ENCODE data around the gene SLIT1.

- TF ChIP-seq CTCF (IDR thresholded peaks at IDR 0.05) (no peak), EP300 (IDR thresholded peaks at IDR 0.05) (no peak), POLR2AphosphoS5 (IDR thresholded peaks at IDR 0.05) (no peak), POLR2A (IDR thresholded peaks at IDR 0.05) (no peak)
Observed at GRCh38 chr10:97159646-97160305, 26.0 kb downstream of the SLIT1 start.
